ENCODE measurements around the gene RAB36.

- TF ChIP-seq CTCF (conservative IDR thresholded peaks at IDR 0.05 in 1 of 2, IDR thresholded peaks at IDR 0.05 in 1 of 2; ENCODE audit: extremely low read depth in 1 of 2, insufficient read depth in 1 of 2, low read depth in 1 of 2, low read length in 2 of 2) (no peak), EZH2 (IDR thresholded peaks at IDR 0.05; ENCODE audit: borderline replicate concordance, low read length) (no peak)
Measured at GRCh38 chr22:23110922-23111527, 34.3 kb upstream of the RAB36 start.
